Left forelimb (tissue), 1 donor: ENCODE measurements around the gene GRPEL2.
"Not testable (repeated sequence)": the region's sequence is repeated elsewhere in the genome, so short reads cannot be mapped to it uniquely, and the experiment has no call there.

Experiments
- DNase-seq: peaks from one replicate; pipeline ENCODE4 v3.0.0-alpha.2; 2018; ENCODE audit warnings: low spot score

The GRPEL2 gene

GRCh38 chr5:149398747-149399266, 53.5 kb downstream of the GRPEL2 start:
- DNase-seq = not testable (repeated sequence)

- DNase-seq = no peak
These were observed 54.5 kb downstream of the GRPEL2 start for GRCh38 chr5:149399775-149400174.

GRCh38 chr5:149400304-149400703, 55.0 kb downstream of the GRPEL2 start:
- no peak for DNase-seq

GRCh38 chr5:149401051-149401450, 55.8 kb downstream of the GRPEL2 start:
- no peak for DNase-seq

GRCh38 chr5:149402291-149402690, 57.0 kb downstream of the GRPEL2 start:
- DNase-seq = no peak
